H1 (cell line): ENCODE results near the gene CMBL. TPM values are rescaled to one million over a fixed set of nuclear protein-coding genes. Genes with fewer than 3 reads are reported as not detected.

Source experiments
- ASH2L ChIP-seq: fragments of 200-600, 300-600 bp; sonication (generic); IDR thresholded peaks from one replicate; pipeline ENCODE4 v1.7.1; 2017; ENCODE audit warnings: low read length
- BRCA1 ChIP-seq: IDR thresholded peaks from 2 replicates; pipeline ENCODE4 v1.6.1; 2012; ENCODE audit warnings: low read depth, low read length, improper control_type of control experiment
- CBX5 ChIP-seq: fragments of 300-800, 300-1000 bp; sonication (generic); IDR thresholded peaks from 2 replicates; pipeline ENCODE4 v1.7.1; 2016; ENCODE audit warnings: antibody characterized with exemption, low read length, low read depth
- CEBPB ChIP-seq: IDR thresholded peaks from 2 replicates; pipeline ENCODE4 v1.6.1; 2012; ENCODE audit warnings: low read depth, low read length
- CREB1 ChIP-seq: IDR thresholded peaks from 2 replicates; pipeline ENCODE4 v1.6.1; 2012; ENCODE audit warnings: inconsistent platforms
- CTCF ChIP-seq, 3 experiments: IDR thresholded peaks; 1 replicate in 2 of 3; 2 replicates in 1 of 3; pipeline versions ENCODE4 v1.5.1 to v1.6.1; 2011; ENCODE audit warnings: low read length in 3 of 3, mild to moderate bottlenecking in 3 of 3, inconsistent platforms in 2 of 3, low read depth in 1 of 3, moderate library complexity in 1 of 3; ENCODE audit not compliant: insufficient read depth in 1 of 3; ENCODE audit errors: control extremely low read depth in 1 of 3
- EGR1 ChIP-seq: IDR thresholded peaks from 2 replicates; pipeline ENCODE4 v1.6.1; 2011; ENCODE audit warnings: low read depth, low read length, borderline replicate concordance
- FOSL1 ChIP-seq: IDR thresholded peaks from 2 replicates; pipeline ENCODE4 v1.6.1; 2011; ENCODE audit warnings: mild to moderate bottlenecking, low read depth, low read length, moderate library complexity; ENCODE audit not compliant: insufficient read depth
- GTF2F1 ChIP-seq: IDR thresholded peaks from 2 replicates; pipeline ENCODE4 v1.6.1; 2012; ENCODE audit warnings: low read depth, low read length, improper control_type of control experiment, borderline replicate concordance
- MAX ChIP-seq: IDR thresholded peaks from 2 replicates; pipeline ENCODE4 v1.6.1; 2012; ENCODE audit warnings: inconsistent platforms
- NRF1 ChIP-seq: IDR thresholded peaks from 2 replicates; pipeline ENCODE4 v1.6.1; 2011; ENCODE audit warnings: mild to moderate bottlenecking, low read depth, low read length, improper control_type of control experiment
- PHF8 ChIP-seq: fragments of 200-600 bp; sonication (generic); conservative IDR thresholded peaks from 2 replicates; pipeline ENCODE4 v1.7.1; 2012; ENCODE audit warnings: low read depth, mild to moderate bottlenecking, inconsistent platforms, low read length, moderate library complexity
- POU5F1 ChIP-seq: IDR thresholded peaks from 2 replicates; pipeline ENCODE4 v1.6.1; 2011; ENCODE audit warnings: low read depth, mild to moderate bottlenecking, low read length, moderate library complexity
- RAD21 ChIP-seq, 2 experiments: IDR thresholded peaks in 1 of 2; conservative IDR thresholded peaks in 1 of 2; 2 replicates each; pipeline ENCODE4 v1.6.1; 2011; ENCODE audit warnings: low read depth in 2 of 2, low read length in 2 of 2, improper control_type of control experiment in 1 of 2, inconsistent platforms in 1 of 2, mild to moderate bottlenecking in 1 of 2, moderate library complexity in 1 of 2
- RBBP5 ChIP-seq: IDR thresholded peaks from 2 replicates; pipeline ENCODE4 v1.7.1; 2012; ENCODE audit warnings: low read depth, mild to moderate bottlenecking, inconsistent platforms, low read length, moderate library complexity, borderline replicate concordance
- RXRA ChIP-seq: IDR thresholded peaks from 2 replicates; pipeline ENCODE4 v1.6.1; 2011; ENCODE audit warnings: low read depth, mild to moderate bottlenecking, low read length, moderate library complexity; ENCODE audit not compliant: insufficient read depth
- SP4 ChIP-seq: IDR thresholded peaks from 2 replicates; pipeline ENCODE4 v1.6.1; 2012; ENCODE audit warnings: low read length, inconsistent platforms
- SRF ChIP-seq: IDR thresholded peaks from 2 replicates; pipeline ENCODE4 v1.6.1; 2011; ENCODE audit warnings: mild to moderate bottlenecking, low read depth, low read length, moderate library complexity
- TEAD4 ChIP-seq: IDR thresholded peaks from 2 replicates; pipeline ENCODE4 v1.6.1; 2012; ENCODE audit warnings: low read depth, low read length, inconsistent platforms, mixed read lengths
- USF2 ChIP-seq: IDR thresholded peaks from 2 replicates; pipeline ENCODE4 v1.6.1; 2011; ENCODE audit warnings: low read length, improper control_type of control experiment
- YY1 ChIP-seq: IDR thresholded peaks from 2 replicates; pipeline ENCODE4 v1.6.1; 2011; ENCODE audit warnings: low read depth, mild to moderate bottlenecking, low read length
- polyA plus RNA-seq, 7 experiments: library from polyadenylated mRNA; depleted of rRNA in 3 of 7; stranded (reverse) in 5 of 7; unstranded in 2 of 7; fragments of >200 nt in 5 of 7; fragments of 200-250 nt in 2 of 7; gene quantifications; 1 replicate in 5 of 7; 2 replicates in 1 of 7; 4 replicates in 1 of 7; pipeline versions ENCODE4 v1.2.1 to v1.2.3, GENCODE V29; 2011 to 2013; ENCODE audit warnings: missing spikeins in 2 of 7, mixed read lengths in 2 of 7
- total RNA-seq: library from RNA; stranded (reverse); fragmentation: NEBNext Ultra II Directional; extraction: Animal tissue kit (Norgen Biotek cat#: 25700); gene quantifications from 2 replicates; pipeline ENCODE4 v1.2.1, GENCODE V29; 2021

Gene CMBL
- total and polyA plus RNA-seq, 2 of the 8 experiments (the other 6 are each of a cell fraction or from before 2014, with no cell fraction given): 27.9 to 32.1 TPM

- TF ChIP-seq USF2 (no peak), CTCF (IDR thresholded peaks at IDR 0.05; ENCODE audit: control extremely low read depth in 1 of 3, insufficient read depth in 1 of 3, low read depth in 1 of 3, low read length in 3 of 3) (no peak), SP4 (no peak), SRF (no peak), CEBPB (peak; percentile 5; the same call in 1 of the 2 replicates), EGR1 (no peak), YY1 (peak; percentile 87), MAX (peak; percentile 96), CBX5 (no peak), FOSL1 (no peak), RXRA (no peak), ASH2L (peak; percentile 16), POU5F1 (no peak), CREB1 (peak; percentile 7; the same call in 1 of the 2 replicates), PHF8 (peak; percentile 94), NRF1 (peak; percentile 83), GTF2F1 (0 out of 2 replicates have a peak, but pooled peaks have one; percentile 49), RBBP5 (no peak), RAD21 (IDR thresholded peaks at IDR 0.05 in 1 of 2, conservative IDR thresholded peaks at IDR 0.05 in 1 of 2; ENCODE audit: low read depth in 2 of 2, low read length in 2 of 2) (no peak), BRCA1 (no peak), TEAD4 (no peak)
Observed at GRCh38 chr5:10249948-10250805, 57.5 kb downstream of the CMBL start, which contains the start of gene CCT5 (continued).
